ENCODE data around the gene CACUL1. TPM values are rescaled to one million over a fixed set of nuclear protein-coding genes. Genes with fewer than 3 reads are reported as not detected.
A peak's percentile ranks its signal among the peaks of the same experiment; 100 is the strongest.

CACUL1 gene
- total and polyA plus RNA-seq, 2 of the 13 experiments (the other 11 are each of a cell fraction or from before 2014, with no cell fraction given) = 14.2 to 31.0 TPM

DNA sequence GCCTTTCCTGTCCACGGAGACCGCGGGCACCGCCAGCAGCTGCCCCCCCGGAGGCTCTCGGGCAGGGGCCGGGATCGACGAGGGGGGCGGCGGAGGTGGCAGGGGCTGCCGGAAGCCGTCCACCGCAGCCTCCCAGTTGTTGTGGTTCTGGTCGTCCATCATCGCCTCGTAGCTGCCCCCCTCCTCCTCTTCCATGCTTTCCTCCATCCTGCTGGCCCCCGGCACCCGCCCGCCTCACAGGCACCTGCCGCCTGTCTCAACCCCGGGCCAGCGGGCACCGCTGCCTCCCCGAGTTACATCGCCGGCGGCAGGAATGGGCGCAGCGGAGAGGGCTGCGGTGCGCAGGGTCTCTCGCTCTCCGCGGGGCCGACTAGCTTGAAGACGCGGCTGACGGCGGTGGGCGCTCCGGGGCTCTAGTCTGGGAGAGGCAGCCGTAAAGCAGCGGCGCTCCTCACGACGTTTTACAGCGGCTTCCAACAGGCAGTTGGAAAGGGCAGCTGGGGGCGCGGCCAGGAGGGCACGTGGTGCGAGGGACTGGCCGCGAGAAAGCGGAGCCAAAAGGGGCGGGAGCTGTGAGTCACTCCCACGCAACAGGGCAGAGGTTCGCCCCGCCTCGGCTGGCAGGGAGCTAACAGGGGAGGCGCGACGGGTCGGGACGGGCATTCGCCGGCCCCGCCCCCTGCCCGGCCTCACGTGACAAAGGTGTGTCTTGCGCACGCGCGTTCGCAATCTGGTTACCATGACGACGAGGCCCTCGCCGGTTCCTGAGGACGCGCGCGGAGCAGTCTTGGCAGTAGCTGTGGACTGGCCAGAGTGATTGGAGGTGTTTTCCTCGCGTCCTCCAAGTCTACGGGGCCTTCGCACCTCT, at the start of gene CACUL1 (continued):
- TF ChIP-seq ZNF318 (CRISPR knock-in tag; IDR thresholded peaks at IDR 0.05) (no peak), ZNF253 (CRISPR knock-in tag; IDR thresholded peaks at IDR 0.05; ENCODE audit: borderline replicate concordance) (no peak), PAF1 (CRISPR knock-in tag; IDR thresholded peaks at IDR 0.05) (no peak), ZNF205 (CRISPR knock-in tag; IDR thresholded peaks at IDR 0.05) (no peak), ZKSCAN1 (IDR thresholded peaks at IDR 0.05; ENCODE audit: low read length) (no peak), ZNF24 (IDR thresholded peaks at IDR 0.05) (no peak), MYC (CRISPR knock-in tag; IDR thresholded peaks at IDR 0.05; ENCODE audit: borderline replicate concordance) (peak; percentile 86), ZNF275 (CRISPR knock-in tag; IDR thresholded peaks at IDR 0.05; ENCODE audit: borderline replicate concordance) (0 out of 2 replicates have a peak, but pooled peaks have one; percentile 63), ELF4 (CRISPR knock-in tag; IDR thresholded peaks at IDR 0.05; ENCODE audit: borderline replicate concordance) (no peak), SOX5 (CRISPR knock-in tag; IDR thresholded peaks at IDR 0.05; ENCODE audit: borderline replicate concordance) (peak; percentile 51; the same call in 1 of the 2 replicates), PTBP1 (IDR thresholded peaks at IDR 0.05; ENCODE audit: low read depth, low read length, poor library complexity, severe bottlenecking) (no peak), SYNCRIP (IDR thresholded peaks at IDR 0.05; ENCODE audit: insufficient read depth, low read depth, low read length) (no peak), ZNF207 (IDR thresholded peaks at IDR 0.05; ENCODE audit: borderline replicate concordance) (no peak), ZFP36L1 (CRISPR knock-in tag; IDR thresholded peaks at IDR 0.05) (no peak)
- TF ChIP-seq, protein P1, sequence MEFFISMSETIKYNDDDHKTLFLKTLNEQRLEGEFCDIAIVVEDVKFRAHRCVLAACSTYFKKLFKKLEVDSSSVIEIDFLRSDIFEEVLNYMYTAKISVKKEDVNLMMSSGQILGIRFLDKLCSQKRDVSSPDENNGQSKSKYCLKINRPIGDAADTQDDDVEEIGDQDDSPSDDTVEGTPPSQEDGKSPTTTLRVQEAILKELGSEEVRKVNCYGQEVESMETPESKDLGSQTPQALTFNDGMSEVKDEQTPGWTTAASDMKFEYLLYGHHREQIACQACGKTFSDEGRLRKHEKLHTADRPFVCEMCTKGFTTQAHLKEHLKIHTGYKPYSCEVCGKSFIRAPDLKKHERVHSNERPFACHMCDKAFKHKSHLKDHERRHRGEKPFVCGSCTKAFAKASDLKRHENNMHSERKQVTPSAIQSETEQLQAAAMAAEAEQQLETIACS (CRISPR knock-in tag; IDR thresholded peaks at IDR 0.05) = no peak

Data from HepG2 (cell line).